B cell (primary cell): Measurements from ENCODE around the gene GPHB5.

Source experiments
- CTCF ChIP-seq: fragments of 200-600 bp; IDR thresholded peaks from one replicate; pipeline ENCODE4 v1.8.0; 2022; ENCODE audit warnings: antibody characterized with exemption, mild to moderate bottlenecking
- EZH2 ChIP-seq: IDR thresholded peaks from 2 replicates; pipeline ENCODE4 v1.6.1; 2012; ENCODE audit warnings: borderline replicate concordance, low read depth, mild to moderate bottlenecking, moderate library complexity, low read length; ENCODE audit not compliant: insufficient read depth, poor library complexity, severe bottlenecking

GRCh38 chr14:63342371-63342770 lies 23.6 kb upstream of the GPHB5 start:
- no peak for TF ChIP-seq CTCF
- no peak for TF ChIP-seq EZH2
